Heart right ventricle (tissue), 16 donors: ENCODE measurements around the gene OVCH2. TPM values are rescaled to one million over a fixed set of nuclear protein-coding genes. Genes with fewer than 3 reads are reported as not detected.

Experiments
- ATAC-seq, 8 donors: fragments of 200-7000 bp; cut with Tn5 transposase; one replicate each; pipeline ENCODE4 v1.9.1; 2020; ENCODE audit warnings: mild to moderate bottlenecking in 8 of 8, moderate library complexity in 8 of 8, moderate number of reproducible peaks in 1 of 8
- DNase-seq, 2 donors: peaks; one replicate each; pipeline ENCODE4 v3.0.0-alpha.2; 2020
- H3K27ac ChIP-seq, 10 donors: fragments of 200-600 bp; sonication (generic) in 2 of 10; one replicate each; pipeline versions ENCODE4 v1.5.0 to v1.8.0; 2020 to 2022; ENCODE audit warnings: mild to moderate bottlenecking in 3 of 10
- H3K27me3 ChIP-seq, 7 donors: fragments of 200-600 bp; one replicate each; pipeline ENCODE4 v1.8.0; 2021 to 2022; ENCODE audit warnings: mild to moderate bottlenecking in 2 of 7
- H3K36me3 ChIP-seq, 9 donors: fragments of 200-600 bp; sonication (generic) in 1 of 9; one replicate each; pipeline versions ENCODE4 v1.5.0 to v1.8.0; 2020 to 2022; ENCODE audit warnings: mild to moderate bottlenecking in 2 of 9
- H3K4me1 ChIP-seq, 9 donors: fragments of 200-600 bp; sonication (generic) in 1 of 9; one replicate each; pipeline versions ENCODE4 v1.5.0 to v1.8.0; 2020 to 2022; ENCODE audit warnings: mild to moderate bottlenecking in 4 of 9
- H3K4me3 ChIP-seq, 10 donors: fragments of 200-600 bp; sonication (generic) in 2 of 10; one replicate each; pipeline versions ENCODE4 v1.5.0 to v1.8.0; 2020 to 2022; ENCODE audit warnings: mild to moderate bottlenecking in 7 of 10, moderate library complexity in 2 of 10
- H3K9me3 ChIP-seq, 11 donors: fragments of 200-600 bp in 10 of 11; sonication (generic) in 2 of 11; one replicate each; pipeline versions ENCODE4 v1.5.0 to v1.8.0; 2013 to 2022; ENCODE audit warnings: mild to moderate bottlenecking in 2 of 11, control low read depth in 1 of 11, moderate library complexity in 1 of 11
- CTCF ChIP-seq, 9 donors: fragments of 200-600 bp; sonication (generic) in 2 of 9; IDR thresholded peaks; one replicate each; pipeline versions ENCODE4 v1.5.0 to v1.8.0; 2021 to 2022; ENCODE audit warnings: antibody characterized with exemption in 9 of 9, mild to moderate bottlenecking in 5 of 9, moderate library complexity in 1 of 9
- WGBS, 2 donors: extraction: QIAGEN DNeasy Blood & Tissue Kit; methylation state at CpG; one replicate each; pipeline ENCODE4 v1.1.7; 2013; ENCODE audit warnings: inconsistent platforms in 1 of 2; 5-methylcytosine and 5-hydroxymethylcytosine counted together
- intact Hi-C, 10 donors: fragments of 100-400 bp; cut with DNase I; formaldehyde crosslinking; loops; one replicate each; pipeline versions ENCODE4 v1.11.1 to v1.14.2; 2022
- polyA plus RNA-seq, 2 donors: library from polyadenylated mRNA; stranded (reverse); fragments of 200-250 nt; gene quantifications; one replicate each; pipeline ENCODE4 v1.2.3, GENCODE V29; 2013
- total RNA-seq, 10 donors: library from RNA; stranded (reverse); fragmentation: NEBNext Ultra II Directional in 3 of 10; extraction: Animal tissue kit (Norgen Biotek cat#: 25700) in 3 of 10; gene quantifications; one replicate each; pipeline versions ENCODE4 v1.2.1 to v1.2.4, GENCODE V29; 2021 to 2023
- donor health status: Arrhythmogenic right ventricular cardiomyopathy.
- donor health status: ischemic (EF 13 %, LVEDD 7.1; RV severe dilation, severe dysfunction).
- donor health status: healthy with polysubstance abuse.
- donor health status: DM: no; HTN: yes; CAD: no.
- donor health status: DM: no; HTN: no; CAD: no.
- donor health status: ischemic (EF 25% LVEDD 6.9; RV normal size, moderate dysfunction).
- donor health status: ischemic (EF 25% LVEDD 5.7; RV mildly dilated, moderate dysfunction).
- donor health status: healthy.
- donor health status: DM: yes; HTN: yes; CAD: no.
- donor health status: Ischemic cardiomyopathy.
- donor health status: ischemic (EF 35%, LVEDD 5.7; RV mildly dilated, moderate dysfunction).
- donor health status: nonischemic (EF 11% LVEDD 7.7; RV severe dilation, severe dysfunction).
- donor health status: DM: yes; HTN: yes; CAD: no.
- donor health status: PGD.
- donor health status: ischemic (EF 29% LVEDD 5.4; RV normal size, mild dysfunction).
- donor health status: nonischemic (EF 23%, LVEDD 6.1; RV moderate dilation, normal function).

Gene OVCH2
- total and polyA plus RNA-seq, 12 donors, result not detected

GRCh38 chr11:7672276-7672959 is 33.9 kb downstream of the OVCH2 start:
- peak in 4 of 8 donors; percentile 12 to 29 (median 18) for ATAC-seq
- intact Hi-C loops, result loop anchor here in 1 of 10 donors (10.0 kb wide), 1 partner anchor 318 kb away; no protein-coding TSS in a partner anchor
- WGBS, 2 donors, result 91 to 92% methylated on average over 16 of the region's 16 CpGs
- no peak for DNase-seq
- H3K9me3 ChIP-seq, result no peaks in the 10 kb centered on the region
- peaks cover 4 to 22% (median 12%) of the 10 kb centered on the region in 9 donors for H3K4me1 ChIP-seq
- peak overlapping the region in 1 of 10 donors; percentile 79 for H3K27ac ChIP-seq
- H3K4me3 ChIP-seq, result peak overlapping the region in 7 of 10 donors; percentile 58 to 64 (median 62)
- peaks cover 0 to 4% (median 0%) of the 10 kb centered on the region in 9 donors for H3K36me3 ChIP-seq
- no peak for TF ChIP-seq CTCF (IDR thresholded peaks at IDR 0.05)
- peaks cover 0 to 50% (median 33%) of the 10 kb centered on the region in 7 donors for H3K27me3 ChIP-seq

GRCh38 chr11:7671347-7672215 is 34.7 kb downstream of the OVCH2 start:
- Histone ChIP-seq H3K9me3 (no peaks in the 10 kb centered on the region), H3K36me3 (peaks cover 0 to 13% (median 0%) of the 10 kb centered on the region in 9 donors), H3K27ac (no peak overlapping the region), H3K4me3 (no peak overlapping the region), H3K4me1 (peaks cover 4 to 22% (median 12%) of the 10 kb centered on the region in 9 donors), H3K27me3 (peaks cover 0 to 48% (median 33%) of the 10 kb centered on the region in 7 donors)
- ATAC-seq, result no peak
- intact Hi-C loops, result loop anchor here in 1 of 10 donors (10.0 kb wide), 1 partner anchor 317 kb away; no protein-coding TSS in a partner anchor
- no peak for TF ChIP-seq CTCF (IDR thresholded peaks at IDR 0.05)
- WGBS, 2 donors, result 85 to 88% methylated on average over 10 of the region's 10 CpGs
- no peak for DNase-seq

GRCh38 chr11:7670641-7671040 is 35.6 kb downstream of the OVCH2 start:
- no peak overlapping the region for H3K27ac ChIP-seq
- WGBS, 2 donors, result 65 to 86% methylated on average over 4 of the region's 4 CpGs
- H3K9me3 ChIP-seq, result no peaks in the 10 kb centered on the region
- no peak for ATAC-seq
- H3K4me3 ChIP-seq, result no peak overlapping the region
- DNase-seq, result no peak
- no peak for TF ChIP-seq CTCF (IDR thresholded peaks at IDR 0.05)
- H3K27me3 ChIP-seq, result peaks cover 0 to 44% (median 33%) of the 10 kb centered on the region in 7 donors
- intact Hi-C loops, result loop anchor here in 1 of 10 donors (10.0 kb wide), 1 partner anchor 316 kb away; no protein-coding TSS in a partner anchor
- H3K36me3 ChIP-seq, result peaks cover 0 to 17% (median 0%) of the 10 kb centered on the region in 9 donors
- H3K4me1 ChIP-seq, result peaks cover 4 to 22% (median 12%) of the 10 kb centered on the region in 9 donors

GRCh38 chr11:7668911-7669310 is 37.4 kb downstream of the OVCH2 start:
- Histone ChIP-seq H3K9me3 (no peaks in the 10 kb centered on the region), H3K27ac (no peak overlapping the region), H3K36me3 (peaks cover 0 to 20% (median 0%) of the 10 kb centered on the region in 9 donors), H3K4me1 (peaks cover 4 to 18% (median 13%) of the 10 kb centered on the region in 9 donors), H3K27me3 (peaks cover 0 to 27% (median 20%) of the 10 kb centered on the region in 7 donors), H3K4me3 (no peak overlapping the region)
- TF ChIP-seq CTCF (IDR thresholded peaks at IDR 0.05), result no peak
- DNase-seq (no peak), ATAC-seq (no peak)
- intact Hi-C loops, result loop anchor here in 5 of 10 donors (5.0 kb wide), 3 partner anchors 92 to 157 kb away; partner anchors contain the start of gene PPFIBP2 (in 1 of the 5)
- WGBS, 2 donors, result 66 to 70% methylated on average over 5 of the region's 5 CpGs
